HEK293 (cell line): ENCODE results near the gene LAMA2.

Source experiments
- SP2 ChIP-seq: fragments of 450-650 bp; formaldehyde crosslinking; IDR thresholded peaks from 2 replicates; pipeline ENCODE4 v1.5.1; 2016; ENCODE audit warnings: missing biosample characterization, missing genetic modification characterization
- ZBTB1 ChIP-seq: fragments of 450-650 bp; formaldehyde crosslinking; IDR thresholded peaks from 2 replicates; pipeline ENCODE4 v1.5.1; 2016; ENCODE audit warnings: missing biosample characterization, missing genetic modification characterization
- ZNF426 ChIP-seq: fragments of 450-650 bp; formaldehyde crosslinking; IDR thresholded peaks from 2 replicates; pipeline ENCODE4 v1.5.1; 2017; ENCODE audit warnings: missing biosample characterization, missing genetic modification characterization, mild to moderate bottlenecking, inconsistent platforms, moderate library complexity
- TF ChIP-seq, protein P1 (sequence below): fragments of 450-650 bp; formaldehyde crosslinking; IDR thresholded peaks from 2 replicates; pipeline ENCODE4 v1.5.1; 2016; ENCODE audit warnings: missing biosample characterization, missing genetic modification characterization
- TF ChIP-seq, protein P2 (sequence below): fragments of 450-650 bp; formaldehyde crosslinking; IDR thresholded peaks from 2 replicates; pipeline ENCODE4 v1.5.1; 2016; ENCODE audit warnings: missing biosample characterization, missing genetic modification characterization
- TF ChIP-seq, protein P3 (sequence below): fragments of 450-650 bp; formaldehyde crosslinking; conservative IDR thresholded peaks from 2 replicates; pipeline ENCODE4 v1.5.1; 2016; ENCODE audit warnings: low read depth, missing biosample characterization, missing genetic modification characterization

DNA sequence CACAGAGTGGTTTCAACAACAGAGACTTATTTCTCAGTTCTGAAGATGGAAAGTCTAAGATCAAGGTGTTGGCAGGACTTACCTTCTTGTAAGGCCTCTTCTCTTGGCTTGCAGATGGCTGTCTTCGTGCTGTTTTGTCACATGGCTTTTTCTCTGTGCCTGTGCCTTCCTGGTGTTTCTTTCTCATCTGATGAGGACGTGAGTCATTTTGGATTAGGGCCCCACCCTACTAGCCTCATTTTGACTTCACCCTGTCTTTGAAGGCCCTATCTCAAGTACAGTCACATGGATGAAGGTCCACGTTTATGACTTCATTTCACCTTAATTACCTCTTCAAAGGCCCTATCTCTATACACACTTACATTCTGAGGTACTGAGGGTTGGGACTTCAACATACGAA lies 41.4 kb upstream of the LAMA2 start:
- no peak for TF ChIP-seq ZBTB1 (tag by site-specific recombination)
- TF ChIP-seq SP2 (tag by site-specific recombination), result no peak
- TF ChIP-seq, protein P1, sequence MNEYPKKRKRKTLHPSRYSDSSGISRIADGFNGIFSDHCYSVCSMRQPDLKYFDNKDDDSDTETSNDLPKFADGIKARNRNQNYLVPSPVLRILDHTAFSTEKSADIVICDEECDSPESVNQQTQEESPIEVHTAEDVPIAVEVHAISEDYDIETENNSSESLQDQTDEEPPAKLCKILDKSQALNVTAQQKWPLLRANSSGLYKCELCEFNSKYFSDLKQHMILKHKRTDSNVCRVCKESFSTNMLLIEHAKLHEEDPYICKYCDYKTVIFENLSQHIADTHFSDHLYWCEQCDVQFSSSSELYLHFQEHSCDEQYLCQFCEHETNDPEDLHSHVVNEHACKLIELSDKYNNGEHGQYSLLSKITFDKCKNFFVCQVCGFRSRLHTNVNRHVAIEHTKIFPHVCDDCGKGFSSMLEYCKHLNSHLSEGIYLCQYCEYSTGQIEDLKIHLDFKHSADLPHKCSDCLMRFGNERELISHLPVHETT (tag by site-specific recombination), result no peak
- TF ChIP-seq, protein P2, sequence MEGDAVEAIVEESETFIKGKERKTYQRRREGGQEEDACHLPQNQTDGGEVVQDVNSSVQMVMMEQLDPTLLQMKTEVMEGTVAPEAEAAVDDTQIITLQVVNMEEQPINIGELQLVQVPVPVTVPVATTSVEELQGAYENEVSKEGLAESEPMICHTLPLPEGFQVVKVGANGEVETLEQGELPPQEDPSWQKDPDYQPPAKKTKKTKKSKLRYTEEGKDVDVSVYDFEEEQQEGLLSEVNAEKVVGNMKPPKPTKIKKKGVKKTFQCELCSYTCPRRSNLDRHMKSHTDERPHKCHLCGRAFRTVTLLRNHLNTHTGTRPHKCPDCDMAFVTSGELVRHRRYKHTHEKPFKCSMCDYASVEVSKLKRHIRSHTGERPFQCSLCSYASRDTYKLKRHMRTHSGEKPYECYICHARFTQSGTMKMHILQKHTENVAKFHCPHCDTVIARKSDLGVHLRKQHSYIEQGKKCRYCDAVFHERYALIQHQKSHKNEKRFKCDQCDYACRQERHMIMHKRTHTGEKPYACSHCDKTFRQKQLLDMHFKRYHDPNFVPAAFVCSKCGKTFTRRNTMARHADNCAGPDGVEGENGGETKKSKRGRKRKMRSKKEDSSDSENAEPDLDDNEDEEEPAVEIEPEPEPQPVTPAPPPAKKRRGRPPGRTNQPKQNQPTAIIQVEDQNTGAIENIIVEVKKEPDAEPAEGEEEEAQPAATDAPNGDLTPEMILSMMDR (tag by site-specific recombination), result no peak
- TF ChIP-seq, protein P3, sequence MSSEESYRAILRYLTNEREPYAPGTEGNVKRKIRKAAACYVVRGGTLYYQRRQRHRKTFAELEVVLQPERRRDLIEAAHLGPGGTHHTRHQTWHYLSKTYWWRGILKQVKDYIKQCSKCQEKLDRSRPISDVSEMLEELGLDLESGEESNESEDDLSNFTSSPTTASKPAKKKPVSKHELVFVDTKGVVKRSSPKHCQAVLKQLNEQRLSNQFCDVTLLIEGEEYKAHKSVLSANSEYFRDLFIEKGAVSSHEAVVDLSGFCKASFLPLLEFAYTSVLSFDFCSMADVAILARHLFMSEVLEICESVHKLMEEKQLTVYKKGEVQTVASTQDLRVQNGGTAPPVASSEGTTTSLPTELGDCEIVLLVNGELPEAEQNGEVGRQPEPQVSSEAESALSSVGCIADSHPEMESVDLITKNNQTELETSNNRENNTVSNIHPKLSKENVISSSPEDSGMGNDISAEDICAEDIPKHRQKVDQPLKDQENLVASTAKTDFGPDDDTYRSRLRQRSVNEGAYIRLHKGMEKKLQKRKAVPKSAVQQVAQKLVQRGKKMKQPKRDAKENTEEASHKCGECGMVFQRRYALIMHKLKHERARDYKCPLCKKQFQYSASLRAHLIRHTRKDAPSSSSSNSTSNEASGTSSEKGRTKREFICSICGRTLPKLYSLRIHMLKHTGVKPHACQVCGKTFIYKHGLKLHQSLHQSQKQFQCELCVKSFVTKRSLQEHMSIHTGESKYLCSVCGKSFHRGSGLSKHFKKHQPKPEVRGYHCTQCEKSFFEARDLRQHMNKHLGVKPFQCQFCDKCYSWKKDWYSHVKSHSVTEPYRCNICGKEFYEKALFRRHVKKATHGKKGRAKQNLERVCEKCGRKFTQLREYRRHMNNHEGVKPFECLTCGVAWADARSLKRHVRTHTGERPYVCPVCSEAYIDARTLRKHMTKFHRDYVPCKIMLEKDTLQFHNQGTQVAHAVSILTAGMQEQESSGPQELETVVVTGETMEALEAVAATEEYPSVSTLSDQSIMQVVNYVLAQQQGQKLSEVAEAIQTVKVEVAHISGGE, result no peak
- TF ChIP-seq ZNF426 (tag by site-specific recombination), result no peak
